Sigmoid colon (tissue), 4 donors: ENCODE results near the gene ALG12.

Experiments used
- CTCF ChIP-seq, 4 experiments: fragments of 450-650 bp in 3 of 4; fragments of 200-600 bp in 1 of 4; IDR thresholded peaks; one replicate each; pipeline ENCODE4 v1.5.1; 2016 to 2019; ENCODE audit warnings: antibody characterized with exemption in 4 of 4, mild to moderate bottlenecking in 3 of 4, moderate library complexity in 2 of 4
- EP300 ChIP-seq, 4 donors: sonication (generic); formaldehyde crosslinking; IDR thresholded peaks; one replicate each; pipeline ENCODE4 v1.6.1; 2017; ENCODE audit warnings: antibody characterized with exemption in 4 of 4
- POLR2A ChIP-seq, 2 donors: fragments of 450-650 bp; IDR thresholded peaks; one replicate each; pipeline ENCODE4 v1.6.1; 2016; ENCODE audit warnings: antibody characterized with exemption in 2 of 2, mild to moderate bottlenecking in 2 of 2, moderate library complexity in 2 of 2
- POLR2AphosphoS5 ChIP-seq, 4 donors: sonication (generic); formaldehyde crosslinking; IDR thresholded peaks; one replicate each; pipeline ENCODE4 v1.6.1; 2017; ENCODE audit warnings: antibody characterized with exemption in 4 of 4

GRCh38 chr22:49884075-49884474 is 34.2 kb downstream of the ALG12 start:
- no peak for TF ChIP-seq POLR2A (IDR thresholded peaks at IDR 0.05)
- TF ChIP-seq CTCF (IDR thresholded peaks at IDR 0.05): no peak
- no peak for TF ChIP-seq POLR2AphosphoS5 (IDR thresholded peaks at IDR 0.05)
- no peak for TF ChIP-seq EP300 (IDR thresholded peaks at IDR 0.05)
